ENCODE measurements around the gene LATS2.
"Not testable (repeated sequence)": the region's sequence is repeated elsewhere in the genome, so short reads cannot be mapped to it uniquely, and the experiment has no call there.

LATS2 gene

DNA sequence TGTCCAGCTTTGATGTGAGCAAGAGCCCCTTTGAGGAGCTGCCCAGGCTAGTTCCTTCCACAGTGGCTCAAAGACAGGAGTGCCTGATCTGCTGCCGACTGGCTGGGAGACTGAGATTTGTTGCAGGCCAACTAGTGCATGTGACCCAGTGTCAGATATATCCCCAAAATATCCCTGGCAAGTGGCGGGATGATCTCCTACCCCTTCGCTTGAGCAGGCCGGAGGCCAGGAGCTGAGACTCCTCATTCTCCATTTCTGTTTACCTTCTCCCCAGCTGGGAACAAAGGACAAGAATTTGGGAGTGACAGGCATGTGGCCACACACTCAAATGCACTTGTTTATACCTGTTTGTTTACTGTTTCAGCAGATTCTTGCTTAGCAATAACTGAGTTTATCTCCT, 121.7 kb downstream of the LATS2 start:
- no peak overlapping the region for H3K4me3 ChIP-seq (ENCODE audit: low read length)
- DNase-seq (ENCODE audit: low read depth): peak; percentile 49
- TF ChIP-seq, protein P1, sequence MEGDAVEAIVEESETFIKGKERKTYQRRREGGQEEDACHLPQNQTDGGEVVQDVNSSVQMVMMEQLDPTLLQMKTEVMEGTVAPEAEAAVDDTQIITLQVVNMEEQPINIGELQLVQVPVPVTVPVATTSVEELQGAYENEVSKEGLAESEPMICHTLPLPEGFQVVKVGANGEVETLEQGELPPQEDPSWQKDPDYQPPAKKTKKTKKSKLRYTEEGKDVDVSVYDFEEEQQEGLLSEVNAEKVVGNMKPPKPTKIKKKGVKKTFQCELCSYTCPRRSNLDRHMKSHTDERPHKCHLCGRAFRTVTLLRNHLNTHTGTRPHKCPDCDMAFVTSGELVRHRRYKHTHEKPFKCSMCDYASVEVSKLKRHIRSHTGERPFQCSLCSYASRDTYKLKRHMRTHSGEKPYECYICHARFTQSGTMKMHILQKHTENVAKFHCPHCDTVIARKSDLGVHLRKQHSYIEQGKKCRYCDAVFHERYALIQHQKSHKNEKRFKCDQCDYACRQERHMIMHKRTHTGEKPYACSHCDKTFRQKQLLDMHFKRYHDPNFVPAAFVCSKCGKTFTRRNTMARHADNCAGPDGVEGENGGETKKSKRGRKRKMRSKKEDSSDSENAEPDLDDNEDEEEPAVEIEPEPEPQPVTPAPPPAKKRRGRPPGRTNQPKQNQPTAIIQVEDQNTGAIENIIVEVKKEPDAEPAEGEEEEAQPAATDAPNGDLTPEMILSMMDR (IDR thresholded peaks at IDR 0.05; ENCODE audit: insufficient read depth, low read depth, low read length, missing control alignments): no peak

DNA sequence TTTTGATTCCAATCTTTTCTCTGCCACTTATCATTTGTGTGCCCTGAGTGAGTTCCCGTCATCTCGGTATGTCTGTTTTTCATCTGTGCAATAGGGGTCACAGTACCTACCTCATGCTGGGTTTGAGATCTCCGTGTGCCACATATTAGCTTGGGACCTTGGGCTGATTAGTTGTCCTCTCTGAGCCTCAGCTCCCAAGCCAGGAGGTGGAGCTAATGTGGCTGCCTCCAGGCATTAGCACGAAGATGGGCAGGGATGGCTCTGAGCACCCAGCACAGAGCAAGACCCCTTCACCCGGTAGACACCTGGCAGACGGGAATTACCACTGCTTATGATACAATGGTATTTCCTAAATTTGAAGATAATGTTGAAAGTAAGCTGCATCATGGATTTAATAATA, 123.1 kb downstream of the LATS2 start:
- no peak for DNase-seq (ENCODE audit: low read depth)
- TF ChIP-seq, protein P1 (IDR thresholded peaks at IDR 0.05; ENCODE audit: insufficient read depth, low read depth, low read length, missing control alignments): no peak
- H3K4me3 ChIP-seq (ENCODE audit: low read length): no peak overlapping the region

DNA sequence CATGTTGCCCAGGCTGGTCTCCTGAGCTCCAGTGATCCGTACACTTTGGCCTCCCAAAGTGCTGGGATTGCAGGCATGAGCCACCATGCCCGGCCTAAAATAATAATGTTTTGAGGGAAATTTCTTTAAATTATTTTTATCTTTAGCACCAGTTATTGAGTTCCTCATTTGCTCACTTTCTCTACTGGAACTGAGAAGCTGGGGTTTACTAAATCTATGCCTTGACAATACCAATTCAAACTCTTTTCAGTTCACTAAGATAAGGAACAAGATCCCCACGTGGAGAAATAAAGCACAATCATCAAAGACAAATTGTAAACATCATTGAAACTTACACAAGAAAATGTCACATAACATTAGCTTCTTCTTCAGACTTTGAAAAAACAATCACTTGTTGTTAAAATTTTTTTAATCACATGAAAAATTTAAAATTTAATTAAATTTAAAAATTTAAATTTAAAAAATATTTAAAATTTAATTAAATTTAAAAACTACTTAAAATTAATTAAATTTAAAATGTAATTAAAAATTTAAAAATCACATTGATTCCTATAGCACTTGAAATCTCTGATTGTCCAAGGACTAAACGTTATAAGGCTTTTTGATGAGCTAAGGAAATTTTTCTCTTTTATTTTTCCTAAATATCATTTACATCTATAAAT, 133.7 kb downstream of the LATS2 start:
- no peak overlapping the region for H3K4me3 ChIP-seq (ENCODE audit: low read length)
- TF ChIP-seq, protein P1 (IDR thresholded peaks at IDR 0.05; ENCODE audit: insufficient read depth, low read depth, low read length, missing control alignments): no peak
- DNase-seq (ENCODE audit: low read depth): no peak

DNA sequence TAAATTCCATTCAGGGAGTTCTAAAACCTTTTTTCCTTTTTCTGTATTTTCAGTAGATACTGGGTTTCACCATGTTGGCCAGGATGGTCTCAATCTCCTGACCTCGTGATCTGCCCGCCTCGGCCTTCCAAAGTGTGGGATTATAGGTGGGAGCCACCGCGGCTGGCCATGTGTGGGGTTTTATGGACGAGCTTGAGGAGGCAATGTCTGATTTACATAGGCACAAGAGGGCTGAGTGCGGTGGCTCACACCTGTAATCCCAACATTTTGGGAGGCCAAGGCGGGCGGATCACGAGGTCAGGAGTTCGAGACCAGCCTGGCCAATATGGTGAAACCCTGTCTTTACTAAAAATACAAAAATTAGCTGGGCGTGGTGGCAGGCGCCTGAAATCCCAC, 136.0 kb downstream of the LATS2 start:
- not testable (repeated sequence) for DNase-seq (ENCODE audit: low read depth)

DNA sequence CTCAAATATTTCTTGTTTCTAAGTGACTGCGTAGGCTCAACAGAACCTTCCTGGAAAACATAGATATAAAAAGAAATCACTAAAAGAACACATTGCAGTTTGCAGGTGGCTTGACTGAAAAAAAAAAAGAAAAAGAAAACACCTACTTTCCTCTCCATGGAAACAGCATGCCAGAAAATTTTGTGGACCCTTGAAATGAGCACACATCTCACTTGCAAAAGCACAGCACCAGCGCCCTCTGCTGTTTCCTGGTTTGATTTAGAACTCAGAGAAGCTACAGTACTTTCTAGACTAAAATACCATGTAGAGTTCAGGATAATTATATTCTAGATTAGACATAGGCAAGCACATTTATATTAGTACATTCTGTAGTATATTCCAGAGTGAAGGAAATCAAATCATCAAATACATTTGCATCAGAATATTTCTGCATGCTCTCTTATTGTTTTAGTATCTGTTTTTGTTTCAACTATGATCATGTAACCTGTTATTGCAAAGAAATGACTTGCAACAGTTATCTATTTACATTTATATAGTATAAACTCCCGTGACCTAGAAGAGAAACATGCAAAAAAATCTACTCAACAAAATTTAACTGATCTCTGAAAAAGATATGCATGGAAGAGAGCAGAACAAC, 136.5 kb downstream of the LATS2 start:
- TF ChIP-seq, protein P1 (IDR thresholded peaks at IDR 0.05; ENCODE audit: insufficient read depth, low read depth, low read length, missing control alignments): peak; percentile 82
- H3K4me3 ChIP-seq (ENCODE audit: low read length): no peak overlapping the region
- DNase-seq (ENCODE audit: low read depth): peak; percentile 78

More for the DNA sequence above, 136.0 kb downstream of the LATS2 start:
- H3K4me3 ChIP-seq (ENCODE audit: low read length): not testable (repeated sequence)

DNA sequence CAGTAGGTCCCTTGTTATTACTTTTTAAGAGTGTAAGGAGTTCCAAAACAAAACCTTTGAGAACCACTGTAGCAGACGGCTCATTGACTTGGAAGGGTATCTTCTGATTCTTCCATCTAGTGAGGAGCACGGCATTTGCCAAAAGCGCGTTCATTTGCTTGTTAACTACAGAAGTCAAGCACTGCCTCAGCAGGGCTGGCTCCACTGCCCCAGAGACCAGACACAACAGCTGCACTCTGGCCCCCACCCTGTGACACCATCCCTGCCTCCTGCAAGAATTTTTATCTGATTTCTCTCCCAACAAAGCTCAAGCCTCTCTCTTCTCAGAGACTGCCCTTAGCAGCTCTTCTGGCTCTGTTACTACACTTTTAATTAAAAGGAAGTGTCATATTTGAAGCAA, 138.1 kb downstream of the LATS2 start:
- no peak overlapping the region for H3K4me3 ChIP-seq (ENCODE audit: low read length)
- DNase-seq (ENCODE audit: low read depth): no peak
- TF ChIP-seq, protein P1 (IDR thresholded peaks at IDR 0.05; ENCODE audit: insufficient read depth, low read depth, low read length, missing control alignments): no peak

All from epithelial cell of esophagus (primary cell).